Hypothalamus (tissue), 51 donors: ENCODE results near the gene POLR3K.
"Not testable (repeated sequence)": the region's sequence is repeated elsewhere in the genome, so short reads cannot be mapped to it uniquely, and the experiment has no call there.

Source experiments
- DNase-seq, 51 donors: peaks; one replicate each; lab custom pipeline; 2025; lab: John Stamatoyannopoulos, UW

POLR3K gene

GRCh38 chr16:47234-47633, 6.2 kb downstream of the POLR3K start:
- DNase-seq = no peak

- DNase-seq = not testable (repeated sequence)
Measured at GRCh38 chr16:46510-46909, 6.9 kb downstream of the POLR3K start.

- DNase-seq = no peak
Measured at GRCh38 chr16:45454-45853, 8.0 kb downstream of the POLR3K start.

DNA sequence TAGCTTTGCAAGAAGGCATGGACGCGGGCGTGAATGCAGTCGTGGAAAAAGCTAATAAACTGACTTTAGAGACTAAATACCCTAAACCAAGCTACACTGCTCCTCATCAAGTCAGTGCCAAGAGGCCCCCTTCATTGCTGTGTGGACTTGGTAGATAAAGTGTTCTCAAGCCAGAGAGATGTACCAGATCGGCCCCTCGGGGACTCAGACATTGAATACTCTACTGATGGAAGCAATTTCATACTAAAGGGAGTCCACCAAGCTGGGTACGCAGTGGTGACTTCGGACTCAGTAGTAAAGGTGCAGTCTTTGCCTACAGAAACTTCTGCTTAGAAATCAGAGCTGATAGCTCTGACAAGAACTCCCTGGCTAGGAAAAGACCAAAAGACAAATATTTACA, 8.8 kb downstream of the POLR3K start:
- DNase-seq = no peak

DNA sequence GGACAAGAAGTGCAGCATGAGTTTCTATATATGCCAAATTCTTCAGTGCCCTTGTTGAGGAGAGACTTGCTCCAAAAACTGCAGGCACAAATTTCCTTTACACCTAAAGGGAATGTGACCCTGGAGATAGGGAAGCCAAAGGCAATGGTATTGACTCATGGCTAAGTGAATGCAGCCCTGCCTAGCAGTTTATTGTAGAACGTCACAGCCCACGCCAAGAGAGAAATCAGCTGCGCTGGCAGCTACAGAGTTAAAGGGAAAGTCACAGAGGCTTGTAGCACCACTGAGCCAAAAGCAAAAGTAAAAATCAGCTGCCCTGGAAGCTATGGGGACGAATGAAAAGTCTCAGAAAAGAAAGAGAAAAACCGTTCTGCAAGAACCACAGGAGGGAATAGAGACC, 10.1 kb downstream of the POLR3K start:
- no peak for DNase-seq

DNA sequence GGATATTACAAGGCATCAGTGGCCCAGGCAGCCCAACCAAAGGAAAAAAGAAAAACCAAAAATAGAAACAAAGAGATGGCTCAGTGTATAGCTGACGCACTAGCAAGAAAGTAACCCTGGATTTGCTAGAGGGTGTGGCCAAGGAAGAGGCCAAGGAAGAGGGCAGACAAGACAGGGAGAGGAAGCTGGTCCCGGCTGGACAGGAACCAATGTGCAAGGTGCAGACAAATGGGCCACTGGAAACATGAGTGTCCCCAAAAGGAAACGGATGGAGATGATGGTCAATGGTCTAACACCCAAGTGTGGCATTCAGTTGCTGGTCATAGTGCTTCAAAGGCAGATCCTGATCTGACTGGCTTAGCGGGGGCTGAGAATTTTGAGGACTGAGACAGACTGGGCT, 10.7 kb downstream of the POLR3K start:
- no peak for DNase-seq

- DNase-seq = no peak
Measured at GRCh38 chr16:42069-42457, 11.3 kb downstream of the POLR3K start.

GRCh38 chr16:41439-42068, 11.9 kb downstream of the POLR3K start:
- DNase-seq = no peak

DNA sequence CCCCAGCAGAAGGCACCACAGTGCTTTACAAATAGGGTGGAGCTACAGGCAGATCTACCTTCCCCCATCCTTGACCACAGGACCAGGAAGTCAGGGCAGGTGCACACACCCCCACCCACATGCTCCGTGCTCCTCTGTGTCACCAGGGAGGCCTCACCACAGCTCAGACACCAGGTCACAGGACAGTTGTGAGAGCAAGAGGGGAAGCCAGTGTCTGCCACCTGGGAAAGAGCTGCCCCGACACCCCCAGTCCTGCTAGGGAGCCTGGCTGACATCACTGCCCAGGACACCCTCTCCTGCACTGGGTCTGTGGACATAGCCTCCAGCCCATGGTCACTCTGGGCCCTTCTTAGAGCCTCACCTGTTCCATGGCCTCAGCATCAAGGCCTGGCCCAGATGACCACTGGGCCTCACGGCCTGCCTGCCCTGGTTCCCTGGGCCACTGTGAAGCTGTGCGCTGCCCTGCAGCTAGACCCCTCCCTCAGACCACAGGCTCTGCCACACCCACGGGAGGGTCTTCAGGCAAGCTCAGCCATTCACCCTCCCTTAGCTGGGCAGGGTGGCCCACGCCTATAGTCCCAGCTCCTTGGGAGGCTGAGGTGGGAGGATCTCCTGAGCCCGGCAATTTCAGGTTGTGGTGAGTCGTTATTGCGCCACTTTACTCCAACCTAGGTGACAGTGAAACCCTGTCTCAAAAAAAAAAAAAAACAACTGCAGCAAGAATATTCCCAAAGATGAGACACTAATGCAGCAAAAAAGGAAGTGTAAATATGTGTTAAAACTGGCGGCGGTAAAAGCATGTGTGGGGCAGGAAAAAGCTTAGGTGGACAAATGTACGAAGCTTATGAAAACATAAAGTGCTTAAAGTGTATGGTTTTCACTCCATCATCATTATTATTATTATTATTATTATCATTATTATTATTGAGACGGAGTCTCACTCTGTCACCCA, 14.2 kb downstream of the POLR3K start:
- no peak for DNase-seq

DNA sequence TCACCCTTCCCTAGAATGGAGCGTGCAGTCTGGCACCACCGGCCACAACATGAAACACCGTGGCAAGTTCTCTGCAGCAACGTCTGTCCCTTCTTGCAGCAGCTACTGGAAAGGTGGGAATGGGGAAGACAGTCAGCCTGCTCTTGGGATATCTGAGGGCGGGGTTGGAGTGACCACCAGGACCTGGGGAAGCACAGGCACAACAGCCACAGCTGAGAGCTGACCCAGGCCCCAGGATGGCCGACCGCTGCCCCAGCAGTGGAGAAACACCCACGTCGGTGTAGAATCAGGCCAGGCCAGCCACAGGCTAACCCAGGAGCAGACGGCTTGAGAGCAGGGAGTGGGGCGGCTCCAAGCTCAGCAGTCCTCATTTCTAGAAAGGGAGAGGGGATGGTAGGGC, 15.2 kb downstream of the POLR3K start:
- not testable (repeated sequence) for DNase-seq

GRCh38 chr16:37511-37910, 15.9 kb downstream of the POLR3K start:
- peak in 1 of 51 donors; percentile 22 for DNase-seq

DNA sequence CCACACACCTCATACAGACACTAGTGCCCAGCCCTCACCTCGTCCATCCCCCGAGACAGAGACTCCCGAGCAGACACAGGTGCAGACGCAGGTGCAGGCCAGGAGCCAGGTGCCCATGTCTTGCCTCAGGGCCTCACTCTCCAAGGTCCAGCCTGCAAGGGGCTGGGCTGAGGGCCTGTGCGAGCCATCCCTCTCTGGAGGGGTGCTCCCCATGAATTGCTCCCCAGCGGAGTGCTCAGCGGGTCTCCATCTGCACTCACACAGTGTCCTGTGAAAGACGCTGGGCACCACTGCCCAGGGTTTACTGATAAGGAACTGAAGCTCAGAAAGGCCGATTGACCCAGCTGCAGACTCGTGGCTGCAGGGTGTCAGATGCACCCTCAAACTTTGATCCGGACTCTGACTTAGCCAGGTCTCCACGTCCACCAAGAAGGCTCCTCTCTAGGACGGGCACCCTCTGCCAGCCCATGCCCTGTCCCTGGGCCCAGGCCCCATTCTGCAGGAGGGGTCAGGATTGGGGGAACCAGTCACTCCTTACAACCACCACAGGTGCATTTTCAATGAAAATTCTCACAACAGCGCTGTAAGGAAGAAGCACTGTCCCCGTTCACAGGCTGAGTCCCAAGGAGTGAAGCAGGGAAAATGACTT, 16.9 kb downstream of the POLR3K start:
- DNase-seq = no peak

GRCh38 chr16:35678-36305, 17.6 kb downstream of the POLR3K start:
- no peak for DNase-seq

DNA sequence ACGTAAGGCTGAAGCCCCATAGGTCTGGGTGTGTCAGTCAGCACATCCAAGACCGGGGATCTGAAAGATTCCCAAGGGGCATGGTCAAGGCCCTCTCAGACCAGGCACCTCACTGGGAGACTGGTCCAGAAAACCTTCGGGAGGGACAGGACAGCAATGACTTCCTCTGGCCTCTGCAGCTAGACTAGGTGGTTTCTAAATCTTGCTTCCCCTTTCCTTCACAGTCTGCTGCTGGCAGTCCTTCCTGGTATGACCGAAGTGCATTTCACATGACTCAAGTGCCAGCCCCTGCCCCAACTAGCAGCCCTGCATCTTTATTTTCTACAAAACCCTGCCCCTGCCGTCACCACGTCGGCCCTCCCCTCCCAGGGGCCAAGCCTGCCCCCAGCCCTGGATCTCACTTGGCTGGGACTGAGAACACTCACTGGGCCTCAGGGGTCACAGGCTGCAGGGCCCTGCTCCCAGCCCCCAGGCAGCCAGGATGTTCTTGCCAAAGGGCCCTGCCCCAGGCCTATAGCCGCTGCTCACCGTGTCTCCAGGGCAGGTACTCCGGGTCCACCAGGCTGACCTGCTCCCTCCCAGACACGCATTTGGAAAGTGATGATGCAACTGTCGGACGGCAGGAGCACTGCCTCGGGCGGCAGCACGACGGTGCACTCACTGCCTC, 18.3 kb downstream of the POLR3K start:
- peak in 2 of 51 donors; percentile 18 to 22 for DNase-seq

DNA sequence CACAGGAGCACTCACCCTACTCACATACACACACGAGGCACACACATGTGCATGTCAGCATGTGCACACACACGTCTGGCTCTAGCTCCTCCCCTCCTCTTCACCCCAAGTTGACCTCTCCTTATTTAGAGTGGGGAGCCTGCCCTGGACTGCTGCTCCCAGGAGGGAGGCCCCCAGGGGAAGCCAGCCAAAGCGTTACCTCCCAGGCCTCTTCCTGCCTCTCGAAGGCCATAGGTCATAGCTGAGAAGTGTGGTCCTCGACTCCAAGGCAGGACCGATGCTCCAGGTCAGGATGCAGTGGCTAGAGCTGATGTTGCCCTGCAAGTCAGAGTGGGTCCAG, 18.8 kb downstream of the POLR3K start:
- DNase-seq = no peak

GRCh38 chr16:33877-34647, 19.3 kb downstream of the POLR3K start:
- DNase-seq = no peak

- not testable (repeated sequence) for DNase-seq
Measured at GRCh38 chr16:33154-33876, 20.1 kb downstream of the POLR3K start.

- DNase-seq = not testable (repeated sequence)
Measured at GRCh38 chr16:30627-31026, 22.8 kb downstream of the POLR3K start.

DNA sequence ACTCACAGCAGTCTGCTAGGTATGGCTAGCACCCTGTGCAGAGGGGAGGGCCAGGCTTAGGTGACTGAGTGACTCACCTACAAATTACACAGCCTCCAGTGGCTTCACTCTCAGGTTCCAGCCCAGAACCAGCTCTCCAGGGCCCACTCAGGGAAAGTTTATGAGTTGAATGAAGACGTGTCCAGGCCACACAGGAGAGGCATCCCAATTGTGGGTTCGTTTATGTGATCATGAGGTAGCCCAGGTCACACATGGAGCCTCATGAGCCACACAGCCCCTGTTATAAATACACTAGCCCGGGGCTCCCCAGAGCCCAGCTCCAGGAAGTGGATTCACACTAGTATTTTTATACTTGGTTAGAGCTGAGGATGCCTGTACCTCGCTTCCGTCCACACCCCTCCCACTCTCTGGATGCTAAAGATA, 27.5 kb downstream of the POLR3K start:
- DNase-seq = not testable (repeated sequence)
